ENCODE results near the gene KCNC1. TPM values are rescaled to one million over a fixed set of nuclear protein-coding genes. Genes with fewer than 3 reads are reported as not detected.

The KCNC1 gene
- total and polyA plus RNA-seq, 9 of the 15 experiments (the other 6 are each of a cell fraction or from before 2014, with no cell fraction given), result 0.05 to 0.08 TPM; not detected in 7

DNA sequence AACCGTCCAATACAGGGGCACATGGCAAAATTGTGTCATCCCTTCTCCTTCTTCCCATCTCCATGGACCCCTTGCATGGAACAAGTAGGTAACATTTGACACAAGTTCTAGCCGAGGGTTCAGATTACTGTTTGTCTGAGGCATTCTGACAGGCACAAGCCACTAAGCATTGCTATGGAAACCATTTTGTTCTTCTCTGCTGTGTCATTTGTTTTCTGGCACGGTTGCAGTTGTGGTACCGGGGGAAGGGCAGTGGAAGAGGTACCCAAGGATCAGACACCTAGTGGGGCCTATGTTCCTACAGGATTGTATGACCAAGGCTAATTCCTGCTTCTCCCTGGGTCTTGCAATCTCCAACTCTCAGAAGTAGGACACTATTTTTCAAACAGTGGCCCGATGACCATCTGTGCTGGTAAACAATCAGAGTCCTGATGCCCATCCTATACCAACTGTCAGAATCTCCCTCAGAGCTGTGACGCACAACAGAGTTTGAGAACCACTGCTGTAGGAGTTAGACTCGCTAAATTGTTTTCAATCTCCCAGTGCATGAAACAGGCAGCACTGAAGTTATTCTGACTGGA lies 69.3 kb downstream of the KCNC1 start:
- POLR2A ChIA-PET, result interaction anchor here (1.5 kb wide), 1 partner anchor 11 kb away, joined by 3 read pairs; no protein-coding TSS in a partner anchor
- H3K79me2 ChIP-seq (ENCODE audit: control insufficient read depth, insufficient read depth, low read length), result no peaks in the 10 kb centered on the region
- H3K36me3 ChIP-seq (ENCODE audit: control insufficient read depth, insufficient read depth, low read length), result no peaks in the 10 kb centered on the region
- DNase-seq (ENCODE audit: extremely low read depth in 1 of 4, low spot score in 3 of 4), result no peak
- H3K4me1 ChIP-seq (replicated peaks in 1 of 2; ENCODE audit: control insufficient read depth in 2 of 2, insufficient read depth in 2 of 2, low read length in 2 of 2), result no peaks in the 10 kb centered on the region
- 14% methylated on average over 7 of the region's 7 CpGs for WGBS (ENCODE audit: insufficient coverage, low coverage, missing lambda C conversion rate)
- no peaks in the 10 kb centered on the region for H3K9me3 ChIP-seq (replicated peaks; ENCODE audit: control insufficient read depth, insufficient read depth, low read depth, low read length)
- in situ Hi-C loops (cut with MboI), result no loop called here
- intact Hi-C loops (cut with micrococcal nuclease), result no loop called here
- H3K27ac ChIP-seq (ENCODE audit: extremely low read depth, low read depth, low read length), result no peak overlapping the region
- no peaks in the 10 kb centered on the region for H3K9me1 ChIP-seq (ENCODE audit: control insufficient read depth, insufficient read depth, low read length)
- H3K4me3 ChIP-seq, result no peak overlapping the region
- BruUV-seq (replicated peaks), result no TSS peak
- no peak overlapping the region for H2AFZ ChIP-seq (ENCODE audit: low read depth, low read length)
- no peak for FAIRE-seq
- TF ChIP-seq SRF (CRISPR knock-in tag; IDR thresholded peaks at IDR 0.05), result no peak
- peak; percentile 23; the same call in 1 of the 2 replicates for TF ChIP-seq RFX1 (IDR thresholded peaks at IDR 0.05)
- ATAC-seq, result no peak
- H4K20me1 ChIP-seq (replicated peaks; ENCODE audit: control insufficient read depth, insufficient read depth, low read length), result no peaks in the 10 kb centered on the region
- no peak overlapping the region for H3K4me2 ChIP-seq (ENCODE audit: insufficient read depth, low read length)
- H3K9ac ChIP-seq (ENCODE audit: insufficient read depth in 1 of 2, low read depth in 2 of 2, low read length in 2 of 2), result no peak overlapping the region
- H3K27me3 ChIP-seq (ENCODE audit: control insufficient read depth in 2 of 2, insufficient read depth in 2 of 2, low read length in 2 of 2), result peaks cover 0 to 4% of the 10 kb centered on the region in 2 experiments; a peak in 1 of 5 replicates
- CTCF ChIA-PET (ENCODE audit: low intra/inter-chr PET ratio), result no interaction called here

GRCh38 chr11:17805043-17805442 lies 70.5 kb downstream of the KCNC1 start:
- in situ Hi-C loops (cut with MboI), result no loop called here
- DNase-seq (ENCODE audit: extremely low read depth in 1 of 4, low spot score in 3 of 4) (no peak), FAIRE-seq (no peak), ATAC-seq (no peak)
- no peaks in the 10 kb centered on the region for H3K9me1 ChIP-seq (ENCODE audit: control insufficient read depth, insufficient read depth, low read length)
- 7% methylated on average over 4 of the region's 4 CpGs for WGBS (ENCODE audit: insufficient coverage, low coverage, missing lambda C conversion rate)
- no peak overlapping the region for H3K27ac ChIP-seq (ENCODE audit: extremely low read depth, low read depth, low read length)
- ChIA-PET POLR2A (interaction anchor here (1.5 kb wide), 1 partner anchor 12 kb away, joined by 3 read pairs; no protein-coding TSS in a partner anchor), CTCF (ENCODE audit: low intra/inter-chr PET ratio) (interaction anchor here (0.7 kb wide), 1 partner anchor 36 kb away, joined by 3 read pairs; no protein-coding TSS in a partner anchor)
- H2AFZ ChIP-seq (ENCODE audit: low read depth, low read length), result no peak overlapping the region
- H3K4me2 ChIP-seq (ENCODE audit: insufficient read depth, low read length), result no peak overlapping the region
- TF ChIP-seq ZNF121 (CRISPR knock-in tag; conservative IDR thresholded peaks at IDR 0.05), result no peak
- H3K36me3 ChIP-seq (ENCODE audit: control insufficient read depth, insufficient read depth, low read length), result no peaks in the 10 kb centered on the region
- no peaks in the 10 kb centered on the region for H3K9me3 ChIP-seq (replicated peaks; ENCODE audit: control insufficient read depth, insufficient read depth, low read depth, low read length)
- H3K79me2 ChIP-seq (ENCODE audit: control insufficient read depth, insufficient read depth, low read length), result no peaks in the 10 kb centered on the region
- no TSS peak for BruUV-seq (replicated peaks)
- intact Hi-C loops (cut with micrococcal nuclease), result no loop called here
- H3K4me1 ChIP-seq (replicated peaks in 1 of 2; ENCODE audit: control insufficient read depth in 2 of 2, insufficient read depth in 2 of 2, low read length in 2 of 2), result no peaks in the 10 kb centered on the region
- H3K4me3 ChIP-seq, result no peak overlapping the region
- H3K27me3 ChIP-seq (ENCODE audit: control insufficient read depth in 2 of 2, insufficient read depth in 2 of 2, low read length in 2 of 2), result peaks cover 0 to 4% of the 10 kb centered on the region in 2 experiments; a peak in 1 of 5 replicates
- no peak overlapping the region for H3K9ac ChIP-seq (ENCODE audit: insufficient read depth in 1 of 2, low read depth in 2 of 2, low read length in 2 of 2)
- H4K20me1 ChIP-seq (replicated peaks; ENCODE audit: control insufficient read depth, insufficient read depth, low read length), result no peaks in the 10 kb centered on the region

Measured in K562 (cell line).